DOHH2 (cell line): Measurements from ENCODE around the gene NCOR2.

Experiments used
- EZH2phosphoT487 ChIP-seq: fragments of 200-600 bp; sonication (generic); IDR thresholded peaks from 2 replicates; pipeline ENCODE4 v1.6.1; 2017; ENCODE audit warnings: borderline replicate concordance, mild to moderate bottlenecking, antibody characterized with exemption, low read length, moderate library complexity, mixed read lengths
- TF ChIP-seq, protein P1 (sequence below): fragments of 200-600 bp; sonication (generic); IDR thresholded peaks from one replicate; pipeline ENCODE4 v1.5.1; 2014; ENCODE audit warnings: antibody characterized with exemption, mild to moderate bottlenecking, low read depth, low read length; ENCODE audit not compliant: poor library complexity, severe bottlenecking

DNA sequence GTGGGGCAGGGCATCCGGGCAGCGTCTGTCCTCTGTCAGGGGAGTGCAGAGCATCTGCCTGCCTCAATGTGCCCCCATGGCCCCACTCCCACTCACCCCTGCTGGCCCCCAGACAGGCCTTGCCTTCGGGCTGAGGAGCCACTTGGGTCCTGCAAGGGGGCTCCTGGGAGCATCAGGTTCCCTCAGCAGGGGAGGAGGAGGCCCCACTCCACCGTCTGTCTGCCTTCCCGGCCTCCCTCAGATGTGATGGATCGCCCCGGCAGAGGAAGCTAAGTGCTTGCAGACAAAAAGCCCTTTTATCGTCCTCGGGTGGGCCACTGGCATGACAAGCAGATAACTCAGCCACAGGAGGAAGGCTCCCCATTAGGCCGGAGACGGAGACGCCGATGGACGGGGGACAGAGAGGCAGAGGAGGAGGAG, 35.1 kb downstream of the NCOR2 start:
- TF ChIP-seq, protein P1, sequence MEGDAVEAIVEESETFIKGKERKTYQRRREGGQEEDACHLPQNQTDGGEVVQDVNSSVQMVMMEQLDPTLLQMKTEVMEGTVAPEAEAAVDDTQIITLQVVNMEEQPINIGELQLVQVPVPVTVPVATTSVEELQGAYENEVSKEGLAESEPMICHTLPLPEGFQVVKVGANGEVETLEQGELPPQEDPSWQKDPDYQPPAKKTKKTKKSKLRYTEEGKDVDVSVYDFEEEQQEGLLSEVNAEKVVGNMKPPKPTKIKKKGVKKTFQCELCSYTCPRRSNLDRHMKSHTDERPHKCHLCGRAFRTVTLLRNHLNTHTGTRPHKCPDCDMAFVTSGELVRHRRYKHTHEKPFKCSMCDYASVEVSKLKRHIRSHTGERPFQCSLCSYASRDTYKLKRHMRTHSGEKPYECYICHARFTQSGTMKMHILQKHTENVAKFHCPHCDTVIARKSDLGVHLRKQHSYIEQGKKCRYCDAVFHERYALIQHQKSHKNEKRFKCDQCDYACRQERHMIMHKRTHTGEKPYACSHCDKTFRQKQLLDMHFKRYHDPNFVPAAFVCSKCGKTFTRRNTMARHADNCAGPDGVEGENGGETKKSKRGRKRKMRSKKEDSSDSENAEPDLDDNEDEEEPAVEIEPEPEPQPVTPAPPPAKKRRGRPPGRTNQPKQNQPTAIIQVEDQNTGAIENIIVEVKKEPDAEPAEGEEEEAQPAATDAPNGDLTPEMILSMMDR: no peak
- no peak for TF ChIP-seq EZH2phosphoT487
